ENCODE data around the gene THOC6. TPM values are rescaled to one million over a fixed set of nuclear protein-coding genes. Genes with fewer than 3 reads are reported as not detected.

Gene THOC6
- total RNA-seq, 1 donor, result 45.0 TPM

- no peak for DNase-seq (ENCODE audit: low read depth in 2 of 3, low spot score in 2 of 3)
Observed at GRCh38 chr16:3028716-3029319, 5.0 kb downstream of the THOC6 start.

- no peak for DNase-seq (ENCODE audit: low read depth in 2 of 3, low spot score in 2 of 3)
Observed at GRCh38 chr16:3029491-3030221, 5.8 kb downstream of the THOC6 start.

DNA sequence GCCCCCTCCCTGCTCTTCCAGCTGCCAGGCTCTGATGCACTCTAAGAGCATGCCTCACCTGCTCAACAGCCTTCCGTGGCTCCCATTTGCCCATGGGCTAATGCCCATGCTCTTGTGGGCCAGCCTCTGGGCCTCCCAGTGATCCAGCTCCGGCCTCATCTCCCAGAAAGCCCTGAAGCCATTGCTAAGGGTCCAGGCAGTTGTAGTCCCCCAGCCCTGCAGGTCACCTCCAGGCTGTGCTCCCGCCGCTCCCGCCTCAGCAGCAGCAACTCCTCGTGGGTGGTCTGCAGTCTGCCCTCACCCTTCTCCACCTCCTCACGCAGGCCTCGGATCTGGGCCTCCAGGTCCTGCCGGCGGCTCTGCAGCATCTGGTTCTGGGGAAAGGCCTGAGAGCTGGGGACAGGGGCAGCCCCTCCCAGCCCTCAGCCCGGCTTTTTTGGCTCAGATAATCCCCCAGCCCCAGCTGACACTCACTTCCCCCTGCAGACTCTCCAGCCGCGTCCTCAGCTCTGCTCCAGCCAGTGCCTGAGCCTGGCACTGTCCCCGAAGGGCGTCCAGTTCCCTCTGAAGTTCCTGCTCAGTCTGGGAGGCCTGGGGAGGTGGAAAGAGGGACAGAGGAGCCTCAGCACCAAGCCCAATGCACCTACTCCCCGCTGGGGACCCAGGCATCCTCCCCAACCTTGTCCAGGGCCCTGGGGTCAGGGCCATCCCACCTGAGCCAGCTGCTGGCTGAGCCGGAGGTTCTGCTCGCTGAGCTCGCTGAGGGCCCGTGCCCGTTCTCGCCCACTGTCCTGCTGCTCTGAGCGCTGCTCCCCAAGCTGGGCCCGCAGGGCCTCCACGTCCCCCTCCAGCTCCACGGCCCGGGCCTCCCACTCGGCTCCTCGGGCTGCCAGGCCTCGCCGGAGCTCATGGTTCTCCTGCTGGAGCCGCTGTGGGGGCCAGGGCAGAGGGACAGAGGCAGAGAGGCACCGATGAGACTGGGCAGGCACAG lies 6.7 kb downstream of the THOC6 start:
- DNase-seq (ENCODE audit: low read depth in 2 of 3, low spot score in 2 of 3), result no peak

DNA sequence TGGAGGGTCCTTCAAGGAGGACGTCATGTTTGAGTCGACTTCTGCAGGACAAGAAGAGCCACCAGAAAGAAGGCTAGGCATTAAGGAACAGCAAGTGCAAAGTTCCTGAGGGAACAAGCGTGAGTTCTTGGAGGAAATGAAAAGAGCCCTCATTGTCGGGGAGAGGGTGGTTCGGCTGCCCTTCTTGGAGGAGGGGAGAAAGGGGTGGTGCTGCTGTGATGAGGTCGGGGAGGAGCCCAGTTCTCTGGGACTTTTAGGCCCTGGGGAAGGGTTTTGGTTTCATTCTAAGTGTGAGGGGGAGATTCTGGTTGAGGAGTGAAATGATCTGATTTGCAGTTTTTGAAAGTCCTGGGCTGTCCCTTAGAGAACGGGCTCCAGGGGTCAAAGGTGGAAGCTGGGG lies 8.8 kb downstream of the THOC6 start:
- DNase-seq (ENCODE audit: low read depth in 2 of 3, low spot score in 2 of 3), result no peak

DNA sequence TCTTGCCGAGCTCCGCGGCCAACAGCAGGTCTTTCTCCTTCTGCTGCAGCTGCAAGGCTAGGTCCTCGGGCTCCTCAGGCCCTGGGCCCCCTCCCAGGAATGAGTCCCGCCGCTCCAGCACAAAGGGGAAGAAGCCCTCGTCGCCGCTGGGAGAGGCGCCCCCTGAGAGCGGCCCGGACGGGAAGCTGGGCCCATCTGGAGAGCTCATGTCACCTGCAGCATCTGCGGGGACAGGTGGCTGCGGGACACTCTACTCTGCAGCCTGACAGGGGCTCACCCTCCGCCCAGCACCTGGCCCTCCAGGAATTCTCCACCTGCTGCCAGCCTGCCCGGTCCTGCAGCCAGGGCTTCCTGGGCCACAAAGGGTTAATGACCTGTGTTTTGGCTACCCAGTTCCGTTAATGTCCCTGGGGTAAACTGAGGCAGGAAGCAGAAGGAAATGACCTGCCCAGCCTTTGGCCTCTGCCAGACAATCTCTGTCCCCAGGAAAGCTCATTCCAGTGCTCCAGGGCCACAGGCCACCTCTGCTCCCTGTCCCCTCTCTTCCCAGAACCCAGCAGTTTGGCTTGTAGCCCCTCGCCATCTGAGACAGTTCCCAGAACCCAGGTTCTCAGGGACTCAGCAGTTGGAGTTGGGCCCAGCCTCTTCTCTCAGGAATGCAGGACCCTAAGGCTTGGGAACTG lies 11.6 kb downstream of the THOC6 start:
- DNase-seq (ENCODE audit: low read depth in 2 of 3, low spot score in 2 of 3), result no peak

DNA sequence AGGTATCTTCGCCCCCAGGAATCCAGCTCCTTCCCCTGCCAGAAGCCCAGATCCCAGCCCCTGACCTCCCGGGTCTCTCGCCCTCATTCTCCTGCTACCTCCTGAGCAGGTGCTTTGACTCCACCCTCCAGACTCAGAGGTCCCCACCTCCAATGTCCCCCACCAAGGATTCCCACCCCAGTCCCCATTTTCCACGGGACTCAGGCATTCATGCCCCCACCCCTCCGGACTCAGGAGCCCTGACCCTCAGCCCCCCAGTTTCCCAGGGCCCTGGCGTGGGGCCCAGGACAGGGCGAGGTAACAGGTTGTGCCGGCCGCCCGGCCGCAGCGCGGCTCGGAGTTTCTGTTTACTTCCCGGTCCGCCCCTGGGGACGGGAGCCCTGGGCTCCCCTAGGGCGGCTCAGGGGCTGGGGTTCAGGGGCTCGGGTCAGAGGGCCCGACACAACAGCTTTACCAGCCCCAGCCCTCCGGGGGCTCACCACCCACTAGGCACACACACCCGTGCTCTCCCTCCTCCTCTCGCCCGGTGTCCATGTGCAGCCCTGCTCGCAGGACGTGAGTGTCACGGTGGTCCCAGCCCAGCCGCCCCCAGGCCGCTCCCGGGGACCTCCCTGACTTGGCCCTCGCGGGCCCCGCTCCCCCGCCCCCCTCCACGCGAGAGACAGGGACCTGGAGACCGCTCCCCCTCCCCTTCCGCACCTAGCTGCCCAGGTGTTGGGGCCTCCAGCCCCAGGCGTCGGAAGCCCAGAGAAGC lies 12.3 kb downstream of the THOC6 start:
- no peak for DNase-seq (ENCODE audit: low read depth in 2 of 3, low spot score in 2 of 3)

- DNase-seq (ENCODE audit: low read depth in 2 of 3, low spot score in 2 of 3), result no peak
Observed at GRCh38 chr16:3036726-3037315, 13.0 kb downstream of the THOC6 start, which contains the start of gene BICDL2. TSS of gene BICDL2 (minus strand) at chr16:3036944. CDS start at chr16:3035496, 1,448 bp downstream.

- no peak for DNase-seq (ENCODE audit: low read depth in 2 of 3, low spot score in 2 of 3)
Observed at GRCh38 chr16:3038256-3038655, 14.4 kb downstream of the THOC6 start.

GRCh38 chr16:3038896-3039295 lies 15.1 kb downstream of the THOC6 start:
- no peak for DNase-seq (ENCODE audit: low read depth in 2 of 3, low spot score in 2 of 3)

DNA sequence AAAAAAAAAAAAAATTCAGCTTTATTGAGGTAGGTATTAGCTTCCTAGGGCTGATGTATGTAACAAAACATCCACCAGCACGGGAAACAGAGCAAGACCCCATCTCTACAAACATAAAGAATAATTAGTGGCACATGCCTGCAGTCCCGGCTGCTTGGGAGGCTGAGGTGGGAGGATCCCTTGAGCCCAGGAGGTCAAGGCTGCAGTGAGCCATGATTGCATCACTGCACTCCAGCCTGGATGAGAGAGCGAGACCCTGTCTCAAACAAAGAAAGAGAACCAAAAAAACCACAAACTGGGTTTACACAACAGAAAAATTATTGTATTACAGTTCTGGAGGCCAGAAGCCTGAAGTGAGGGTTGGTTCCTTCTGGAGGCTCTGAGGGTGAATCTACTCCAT lies 18.5 kb downstream of the THOC6 start:
- no peak for DNase-seq (ENCODE audit: low read depth in 2 of 3, low spot score in 2 of 3)

- no peak for DNase-seq (ENCODE audit: low read depth in 2 of 3, low spot score in 2 of 3)
Observed at GRCh38 chr16:3044708-3045107, 20.9 kb downstream of the THOC6 start.

GRCh38 chr16:3045758-3046640 lies 22.2 kb downstream of the THOC6 start, which contains the start of gene MMP25:
TSS of gene MMP25 (plus strand) at chr16:3046561. CDS start at chr16:3046918, 357 bp downstream.
- DNase-seq (ENCODE audit: low read depth in 2 of 3, low spot score in 2 of 3), result no peak

GRCh38 chr16:3046641-3047386 lies 23.0 kb downstream of the THOC6 start:
- DNase-seq (ENCODE audit: low read depth in 2 of 3, low spot score in 2 of 3), result no peak

DNA sequence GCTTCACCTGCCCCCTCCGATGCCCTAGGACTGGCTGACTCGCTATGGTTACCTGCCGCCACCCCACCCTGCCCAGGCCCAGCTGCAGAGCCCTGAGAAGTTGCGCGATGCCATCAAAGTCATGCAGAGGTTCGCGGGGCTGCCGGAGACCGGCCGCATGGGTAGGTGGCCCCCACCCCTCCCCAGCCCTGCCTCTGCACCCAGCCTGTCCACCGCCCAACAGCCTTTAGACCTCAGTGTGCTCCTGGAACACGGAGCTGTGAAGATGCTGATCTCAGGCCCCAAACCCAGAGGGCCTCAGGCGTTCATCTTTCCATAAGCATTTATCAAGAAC lies 23.5 kb downstream of the THOC6 start:
- DNase-seq (ENCODE audit: low read depth in 2 of 3, low spot score in 2 of 3), result no peak

- no peak for DNase-seq (ENCODE audit: low read depth in 2 of 3, low spot score in 2 of 3)
Observed at GRCh38 chr16:3049921-3050481, 26.2 kb downstream of the THOC6 start.

DNA sequence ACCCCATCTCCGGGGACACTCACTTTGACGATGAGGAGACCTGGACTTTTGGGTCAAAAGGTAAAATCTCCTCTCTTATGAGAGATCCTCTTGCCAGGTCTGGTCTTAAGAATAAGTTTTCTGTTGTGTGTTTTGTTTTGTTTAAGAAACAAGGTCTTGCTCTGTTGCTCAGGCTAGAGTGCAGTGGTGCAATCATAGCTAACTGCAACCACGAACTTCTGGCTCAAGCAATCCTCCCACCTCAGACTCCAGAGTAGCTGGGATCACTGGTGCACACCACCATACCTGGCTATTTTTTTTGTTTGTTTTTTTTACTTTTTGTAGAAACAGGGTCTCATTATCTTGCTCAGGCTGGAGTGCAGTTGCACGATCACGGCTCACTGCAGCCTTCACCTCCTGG lies 26.7 kb downstream of the THOC6 start:
- no peak for DNase-seq (ENCODE audit: low read depth in 2 of 3, low spot score in 2 of 3)

DNA sequence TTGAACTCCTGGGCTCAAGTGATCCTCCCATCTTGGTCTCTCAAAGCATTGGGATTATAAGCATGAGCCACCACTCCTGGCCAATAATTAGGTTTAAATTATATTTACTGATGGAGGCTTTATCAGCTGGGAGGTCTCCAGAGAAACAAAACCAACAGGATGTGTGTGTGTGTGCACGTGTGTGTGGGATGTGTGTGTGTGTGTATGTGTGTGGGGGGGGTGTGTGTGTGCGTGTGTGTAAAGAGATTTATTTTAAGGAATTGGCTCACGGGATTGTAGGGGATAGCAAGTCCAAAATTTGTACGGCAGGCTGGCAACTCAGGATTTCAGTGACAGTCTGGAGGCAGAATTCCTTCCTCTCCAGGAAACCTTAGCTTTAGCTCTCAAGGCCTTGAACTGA lies 27.2 kb downstream of the THOC6 start:
- no peak for DNase-seq (ENCODE audit: low read depth in 2 of 3, low spot score in 2 of 3)

- no peak for DNase-seq (ENCODE audit: low read depth in 2 of 3, low spot score in 2 of 3)
Observed at GRCh38 chr16:3051494-3051893, 27.7 kb downstream of the THOC6 start.

Data from hematopoietic multipotent progenitor cell (in vitro differentiated cells).